GM12878 (cell line): ENCODE data around the gene MRPS27. TPM values are rescaled to one million over a fixed set of nuclear protein-coding genes. Genes with fewer than 3 reads are reported as not detected.

Experiments
- ATAC-seq: fragments of 200-7000 bp; cut with Tn5 transposase; 3 replicates; pipeline ENCODE4 v1.9.1; 2020; ENCODE audit warnings: mild to moderate bottlenecking, moderate library complexity
- BruUV-seq: library from RNA; stranded (reverse); fragments of 400-500 nt; replicated peaks from 2 replicates; lab custom pipeline; 2021; lab: Mats Ljungman, UMichigan
- CTCF ChIA-PET: fragments of 300-600 bp; sonication (Branson Sonifier 250); formaldehyde crosslinking; extraction: SDS; loops from one replicate; lab custom pipeline; 2021; ENCODE audit warnings: inconsistent platforms; lab: Yijun Ruan, JAX
- POLR2A ChIA-PET: fragments of 350-600 bp; formaldehyde crosslinking; extraction: SDS; loops from one replicate; lab custom pipeline; 2021; ENCODE audit warnings: inconsistent platforms; lab: Charles Lee
- RAD21 ChIA-PET: fragments of 300-600 bp; sonication (Branson Sonifier 250); formaldehyde crosslinking; loops from one replicate; lab custom pipeline; 2023; ENCODE audit warnings: antibody characterized with exemption; ENCODE audit not compliant: unreplicated experiment; lab: Charles Lee
- SMC1A ChIA-PET: fragments of 300-600 bp; sonication (Branson Sonifier 250); formaldehyde crosslinking; loops from one replicate; lab custom pipeline; 2023; ENCODE audit not compliant: unreplicated experiment, uncharacterized antibody; lab: Charles Lee
- DNase-seq: peaks from one replicate; pipeline ENCODE4 v3.0.0-alpha.2; 2011; ENCODE audit warnings: low read depth, low spot score
- FAIRE-seq: peaks from 3 replicates; lab custom pipeline; 2011; peaks lifted over from hg19 to GRCh38; lab: Jason Lieb, UNC
- H2AFZ ChIP-seq: 2 replicates; pipeline ENCODE4 v1.6.0; 2011; ENCODE audit warnings: low read depth, low read length, control low read depth; ENCODE audit not compliant: control insufficient read depth
- H3K27ac ChIP-seq: 2 replicates; pipeline ENCODE4 v1.5.1; 2011; ENCODE audit warnings: control low read depth; ENCODE audit not compliant: control insufficient read depth, insufficient read depth
- H3K27me3 ChIP-seq, 2 experiments: replicated peaks in 1 of 2; 2 replicates each; pipeline versions ENCODE4 v1.6.0 to v1.6.1; 2011; ENCODE audit warnings: low read length in 1 of 2; ENCODE audit not compliant: control insufficient read depth in 2 of 2, insufficient read depth in 2 of 2
- H3K36me3 ChIP-seq, 2 experiments: 2 replicates each; pipeline ENCODE4 v1.5.1; 2011; ENCODE audit warnings: low read length in 1 of 2; ENCODE audit not compliant: control insufficient read depth in 2 of 2, insufficient read depth in 2 of 2
- H3K4me1 ChIP-seq: 2 replicates; pipeline ENCODE4 v1.6.1; 2011; ENCODE audit warnings: mild to moderate bottlenecking, low read length, moderate library complexity, mixed read lengths; ENCODE audit not compliant: control insufficient read depth, insufficient read depth
- H3K4me2 ChIP-seq: 2 replicates; pipeline ENCODE4 v1.6.0; 2011; ENCODE audit warnings: control low read depth; ENCODE audit not compliant: control insufficient read depth, insufficient read depth
- H3K4me3 ChIP-seq: fragments of 200-600 bp; sonication (generic); 2 replicates; pipeline ENCODE4 v1.5.1; 2016
- H3K79me2 ChIP-seq: 2 replicates; pipeline ENCODE4 v1.6.0; 2011; ENCODE audit warnings: low read length; ENCODE audit not compliant: control insufficient read depth, insufficient read depth
- H3K9ac ChIP-seq: 2 replicates; pipeline ENCODE4 v1.8.0; 2011; ENCODE audit warnings: low read length, control low read depth, mixed read lengths; ENCODE audit not compliant: control insufficient read depth, insufficient read depth
- H3K9me3 ChIP-seq: replicated peaks from 3 replicates; pipeline ENCODE4 v1.5.1; 2011; ENCODE audit warnings: mild to moderate bottlenecking, low read length; ENCODE audit not compliant: control insufficient read depth, insufficient read depth
- H4K20me1 ChIP-seq: 2 replicates; pipeline ENCODE4 v1.6.0; 2011; ENCODE audit not compliant: control insufficient read depth, insufficient read depth
- HCFC1 ChIP-seq: fragments of 150-350 bp; IDR thresholded peaks from 2 replicates; pipeline ENCODE4 v1.6.1; 2014; ENCODE audit warnings: low read length
- MLLT1 ChIP-seq: fragments of 450-650 bp; IDR thresholded peaks from 2 replicates; pipeline ENCODE4 v1.6.1; 2016; ENCODE audit warnings: mild to moderate bottlenecking
- SIX5 ChIP-seq: IDR thresholded peaks from 2 replicates; pipeline ENCODE4 v1.6.1; 2011; ENCODE audit warnings: mild to moderate bottlenecking, low read depth, low read length, moderate library complexity; ENCODE audit not compliant: severe bottlenecking
- WGBS: methylation state at CpG from one replicate; pipeline ENCODE4 v1.1.6; 2016; ENCODE audit warnings: low lambda C conversion rate; ENCODE audit not compliant: insufficient replicate concordance, insufficient coverage; ENCODE audit errors: missing lambda C conversion rate; 5-methylcytosine and 5-hydroxymethylcytosine counted together
- in situ Hi-C: fragments of 300-500 bp; cut with MboI; formaldehyde crosslinking; loops from 9 replicates; pipeline ENCODE4 v1.14.3; 2018; ENCODE audit warnings: mixed read lengths
- intact Hi-C: fragments of 100-400 bp; cut with micrococcal nuclease; formaldehyde crosslinking; loops from one replicate; pipeline ENCODE4 v1.14.2; 2022; ENCODE audit not compliant: unreplicated experiment
- polyA plus RNA-seq, 11 experiments: library from polyadenylated mRNA; depleted of rRNA in 4 of 11; unstranded in 6 of 11; stranded (reverse) in 5 of 11; fragments of >200 nt; fragmentation: Nextera tagmentation in 4 of 11; fragmentation: Illumina TruSeq in 1 of 11; extraction: Ambion mirVana in 4 of 11; extraction: Trizol in 1 of 11; gene quantifications; 1 replicate in 1 of 11; 2 replicates in 10 of 11; pipeline versions ENCODE4 v1.2.1 to v1.2.3, GENCODE V29; 2011 to 2016; ENCODE audit warnings: inconsistent platforms in 2 of 11, missing spikeins in 2 of 11, low read depth in 1 of 11
- total RNA-seq, 4 experiments: library from RNA; depleted of rRNA in 3 of 4; stranded (reverse); fragments of >200 nt in 3 of 4; fragmentation: Illumina TruSeq in 1 of 4; extraction: Trizol in 1 of 4; gene quantifications; 2 replicates each; pipeline versions ENCODE4 v1.2.1 to v1.2.3, GENCODE V29; 2013 to 2021
- TF ChIP-seq, protein P1 (sequence below), 3 experiments: IDR thresholded peaks in 2 of 3; conservative IDR thresholded peaks in 1 of 3; 2 replicates each; pipeline ENCODE4 v1.5.1; 2011; ENCODE audit warnings: low read depth in 3 of 3, low read length in 3 of 3, mild to moderate bottlenecking in 3 of 3, control low read depth in 2 of 3, moderate library complexity in 2 of 3, inconsistent platforms in 1 of 3, mixed read lengths in 1 of 3; ENCODE audit not compliant: control insufficient read depth in 2 of 3, insufficient read depth in 1 of 3; ENCODE audit errors: extremely low read depth in 1 of 3
- TF ChIP-seq, protein P2 (sequence below): fragments of 450-650 bp; IDR thresholded peaks from 2 replicates; pipeline ENCODE4 v1.6.1; 2017; ENCODE audit warnings: mild to moderate bottlenecking, moderate library complexity

Gene MRPS27
- total and polyA plus RNA-seq, 10 of the 15 experiments (the other 5 are each of a cell fraction or from before 2014, with no cell fraction given) = 61.0 to 128 (median 93.0) TPM

GRCh38 chr5:72238712-72239445 lies 81.2 kb downstream of the MRPS27 start:
- intact Hi-C loops = no loop called here

More at GRCh38 chr5:72238712-72239445, 81.2 kb downstream of the MRPS27 start:
- in situ Hi-C loops = no loop called here
- FAIRE-seq = no peak
- no peaks in the 10 kb centered on the region for H3K9me3 ChIP-seq
- ChIA-PET CTCF (interaction anchor here (0.7 to 2.5 kb wide), 4 partner anchors 8 to 69 kb away, joined by 3 to 5 read pairs (median 4); no protein-coding TSS in a partner anchor), POLR2A (interaction anchor here (0.9 kb wide), 1 partner anchor 63 kb away, joined by 4 read pairs; no protein-coding TSS in a partner anchor), RAD21 (no interaction called here), SMC1A (interaction anchor here (0.7 to 1.9 kb wide), 5 partner anchors 9 to 70 kb away, joined by 3 to 6 read pairs (median 4); no protein-coding TSS in a partner anchor)
- H3K27ac ChIP-seq = no peak overlapping the region
- no peaks in the 10 kb centered on the region for H3K27me3 ChIP-seq
- no peak for ATAC-seq
- no peak for DNase-seq
- H3K4me2 ChIP-seq = no peak overlapping the region
- BruUV-seq = no TSS peak
- TF ChIP-seq HCFC1 (no peak), MLLT1 (no peak), SIX5 (no peak)
- TF ChIP-seq, protein P1, sequence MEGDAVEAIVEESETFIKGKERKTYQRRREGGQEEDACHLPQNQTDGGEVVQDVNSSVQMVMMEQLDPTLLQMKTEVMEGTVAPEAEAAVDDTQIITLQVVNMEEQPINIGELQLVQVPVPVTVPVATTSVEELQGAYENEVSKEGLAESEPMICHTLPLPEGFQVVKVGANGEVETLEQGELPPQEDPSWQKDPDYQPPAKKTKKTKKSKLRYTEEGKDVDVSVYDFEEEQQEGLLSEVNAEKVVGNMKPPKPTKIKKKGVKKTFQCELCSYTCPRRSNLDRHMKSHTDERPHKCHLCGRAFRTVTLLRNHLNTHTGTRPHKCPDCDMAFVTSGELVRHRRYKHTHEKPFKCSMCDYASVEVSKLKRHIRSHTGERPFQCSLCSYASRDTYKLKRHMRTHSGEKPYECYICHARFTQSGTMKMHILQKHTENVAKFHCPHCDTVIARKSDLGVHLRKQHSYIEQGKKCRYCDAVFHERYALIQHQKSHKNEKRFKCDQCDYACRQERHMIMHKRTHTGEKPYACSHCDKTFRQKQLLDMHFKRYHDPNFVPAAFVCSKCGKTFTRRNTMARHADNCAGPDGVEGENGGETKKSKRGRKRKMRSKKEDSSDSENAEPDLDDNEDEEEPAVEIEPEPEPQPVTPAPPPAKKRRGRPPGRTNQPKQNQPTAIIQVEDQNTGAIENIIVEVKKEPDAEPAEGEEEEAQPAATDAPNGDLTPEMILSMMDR (IDR thresholded peaks at IDR 0.05 in 2 of 3, conservative IDR thresholded peaks at IDR 0.05 in 1 of 3; ENCODE audit: control insufficient read depth in 2 of 3, extremely low read depth in 1 of 3, insufficient read depth in 1 of 3, low read depth in 3 of 3, low read length in 3 of 3) = no peak
- TF ChIP-seq, protein P2, sequence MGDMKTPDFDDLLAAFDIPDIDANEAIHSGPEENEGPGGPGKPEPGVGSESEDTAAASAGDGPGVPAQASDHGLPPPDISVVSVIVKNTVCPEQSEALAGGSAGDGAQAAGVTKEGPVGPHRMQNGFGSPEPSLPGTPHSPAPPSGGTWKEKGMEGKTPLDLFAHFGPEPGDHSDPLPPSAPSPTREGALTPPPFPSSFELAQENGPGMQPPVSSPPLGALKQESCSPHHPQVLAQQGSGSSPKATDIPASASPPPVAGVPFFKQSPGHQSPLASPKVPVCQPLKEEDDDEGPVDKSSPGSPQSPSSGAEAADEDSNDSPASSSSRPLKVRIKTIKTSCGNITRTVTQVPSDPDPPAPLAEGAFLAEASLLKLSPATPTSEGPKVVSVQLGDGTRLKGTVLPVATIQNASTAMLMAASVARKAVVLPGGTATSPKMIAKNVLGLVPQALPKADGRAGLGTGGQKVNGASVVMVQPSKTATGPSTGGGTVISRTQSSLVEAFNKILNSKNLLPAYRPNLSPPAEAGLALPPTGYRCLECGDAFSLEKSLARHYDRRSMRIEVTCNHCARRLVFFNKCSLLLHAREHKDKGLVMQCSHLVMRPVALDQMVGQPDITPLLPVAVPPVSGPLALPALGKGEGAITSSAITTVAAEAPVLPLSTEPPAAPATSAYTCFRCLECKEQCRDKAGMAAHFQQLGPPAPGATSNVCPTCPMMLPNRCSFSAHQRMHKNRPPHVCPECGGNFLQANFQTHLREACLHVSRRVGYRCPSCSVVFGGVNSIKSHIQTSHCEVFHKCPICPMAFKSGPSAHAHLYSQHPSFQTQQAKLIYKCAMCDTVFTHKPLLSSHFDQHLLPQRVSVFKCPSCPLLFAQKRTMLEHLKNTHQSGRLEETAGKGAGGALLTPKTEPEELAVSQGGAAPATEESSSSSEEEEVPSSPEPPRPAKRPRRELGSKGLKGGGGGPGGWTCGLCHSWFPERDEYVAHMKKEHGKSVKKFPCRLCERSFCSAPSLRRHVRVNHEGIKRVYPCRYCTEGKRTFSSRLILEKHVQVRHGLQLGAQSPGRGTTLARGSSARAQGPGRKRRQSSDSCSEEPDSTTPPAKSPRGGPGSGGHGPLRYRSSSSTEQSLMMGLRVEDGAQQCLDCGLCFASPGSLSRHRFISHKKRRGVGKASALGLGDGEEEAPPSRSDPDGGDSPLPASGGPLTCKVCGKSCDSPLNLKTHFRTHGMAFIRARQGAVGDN = no peak
- peaks cover 4 to 27% of the 10 kb centered on the region in 2 experiments; a peak in 3 of 4 replicates for H3K36me3 ChIP-seq
- peaks cover 7% of the 10 kb centered on the region for H3K4me1 ChIP-seq
- no peak overlapping the region for H3K4me3 ChIP-seq
- H2AFZ ChIP-seq = no peak overlapping the region
- H4K20me1 ChIP-seq = no peaks in the 10 kb centered on the region
- H3K79me2 ChIP-seq = peaks cover 1% of the 10 kb centered on the region; the same call in 1 of the 2 replicates
- H3K9ac ChIP-seq = no peak overlapping the region
- 100% methylated on average over 5 of the region's 5 CpGs for WGBS
